Stimulated activated naive B cell treated with anti-CD40 and anti-IgM and Interleukin-4, amounts not matched to agents 10 μg/mL and 1 μg/mL and 100 μg/mL, for 72 hours (primary cell): ENCODE data around the gene ADARB1.

Experiments used
- ATAC-seq, 2 donors: fragments of 150-1000 bp; cut with Tn5 transposase; replicated peaks; 2 replicates each; pipeline ENCODE4 v1.10.0; 2021; ENCODE audit warnings: moderate library complexity in 1 of 2
- DNase-seq: peaks from one replicate; pipeline ENCODE4 v3.0.0; 2021
- H3K27ac Mint-ChIP-seq: one replicate; pipeline ENCODE4 v1.8.0; 2022; ENCODE audit warnings: mild to moderate bottlenecking, mixed read lengths
- H3K27me3 Mint-ChIP-seq, 2 donors: one replicate each; pipeline ENCODE4 v1.8.0; 2022; ENCODE audit warnings: mixed read lengths in 2 of 2
- H3K36me3 Mint-ChIP-seq, 2 donors: one replicate each; pipeline ENCODE4 v1.8.0; 2022; ENCODE audit warnings: mixed read lengths in 2 of 2, mild to moderate bottlenecking in 1 of 2
- H3K4me1 Mint-ChIP-seq, 2 donors: one replicate each; pipeline ENCODE4 v1.8.0; 2022; ENCODE audit warnings: mixed read lengths in 2 of 2, mild to moderate bottlenecking in 1 of 2
- H3K4me3 Mint-ChIP-seq, 2 donors: one replicate each; pipeline ENCODE4 v1.8.0; 2022; ENCODE audit warnings: mild to moderate bottlenecking in 2 of 2, mixed read lengths in 2 of 2, moderate library complexity in 1 of 2
- H3K9me3 Mint-ChIP-seq, 2 donors: one replicate each; pipeline ENCODE4 v1.8.0; 2022; ENCODE audit warnings: mixed read lengths in 2 of 2, mild to moderate bottlenecking in 1 of 2

Gene ADARB1

GRCh38 chr21:45045481-45045880, 28.9 kb upstream of the ADARB1 start:
- peaks cover 0 to 9% of the 10 kb centered on the region in 2 donors for H3K36me3 Mint-ChIP-seq
- DNase-seq (no peak), ATAC-seq (no peak)
- H3K27me3 Mint-ChIP-seq: peaks cover 19 to 22% of the 10 kb centered on the region in 2 donors
- H3K9me3 Mint-ChIP-seq: peaks cover 12 to 14% of the 10 kb centered on the region in 2 donors
- peaks cover 7 to 12% of the 10 kb centered on the region in 2 donors for H3K4me1 Mint-ChIP-seq
- no peak overlapping the region for H3K27ac Mint-ChIP-seq
- no peak overlapping the region for H3K4me3 Mint-ChIP-seq

- H3K27ac Mint-ChIP-seq: no peak overlapping the region
- peaks cover 21 to 22% of the 10 kb centered on the region in 2 donors for H3K27me3 Mint-ChIP-seq
- H3K9me3 Mint-ChIP-seq: peaks cover 12 to 14% of the 10 kb centered on the region in 2 donors
- no peak overlapping the region for H3K4me3 Mint-ChIP-seq
- no peak for DNase-seq
- H3K36me3 Mint-ChIP-seq: peaks cover 0 to 9% of the 10 kb centered on the region in 2 donors
- no peak for ATAC-seq
- H3K4me1 Mint-ChIP-seq: peaks cover 0 to 5% of the 10 kb centered on the region in 2 donors
These were observed 27.1 kb upstream of the ADARB1 start for GRCh38 chr21:45047257-45047656.

- peaks cover 12 to 14% of the 10 kb centered on the region in 2 donors for H3K9me3 Mint-ChIP-seq
- no peak overlapping the region for H3K27ac Mint-ChIP-seq
- peaks cover 0 to 9% of the 10 kb centered on the region in 2 donors for H3K36me3 Mint-ChIP-seq
- no peak for DNase-seq
- peaks cover 19 to 24% of the 10 kb centered on the region in 2 donors for H3K27me3 Mint-ChIP-seq
- no peak for ATAC-seq
- peaks cover 0 to 3% of the 10 kb centered on the region in 2 donors for H3K4me1 Mint-ChIP-seq
- H3K4me3 Mint-ChIP-seq: no peak overlapping the region
These were observed 26.2 kb upstream of the ADARB1 start for GRCh38 chr21:45048026-45048698.

GRCh38 chr21:45048968-45049367, 25.4 kb upstream of the ADARB1 start:
- ATAC-seq (no peak), DNase-seq (no peak)
- H3K27me3 Mint-ChIP-seq: peaks cover 22 to 29% of the 10 kb centered on the region in 2 donors
- no peak overlapping the region for H3K4me3 Mint-ChIP-seq
- H3K36me3 Mint-ChIP-seq: peaks cover 0 to 9% of the 10 kb centered on the region in 2 donors
- H3K4me1 Mint-ChIP-seq: peaks cover 0 to 3% of the 10 kb centered on the region in 2 donors
- peaks cover 12 to 14% of the 10 kb centered on the region in 2 donors for H3K9me3 Mint-ChIP-seq
- H3K27ac Mint-ChIP-seq: no peak overlapping the region

GRCh38 chr21:45049714-45050344, 24.6 kb upstream of the ADARB1 start:
- Mint-ChIP-seq H3K27ac (no peak overlapping the region), H3K4me1 (peaks cover 0 to 3% of the 10 kb centered on the region in 2 donors), H3K36me3 (peaks cover 0 to 9% of the 10 kb centered on the region in 2 donors), H3K27me3 (peaks cover 25 to 31% of the 10 kb centered on the region in 2 donors), H3K4me3 (no peak overlapping the region), H3K9me3 (peaks cover 12 to 14% of the 10 kb centered on the region in 2 donors)
- no peak for DNase-seq
- no peak for ATAC-seq

- peaks cover 0 to 3% of the 10 kb centered on the region in 2 donors for H3K4me1 Mint-ChIP-seq
- H3K27me3 Mint-ChIP-seq: peaks cover 25 to 34% of the 10 kb centered on the region in 2 donors
- peaks cover 0 to 9% of the 10 kb centered on the region in 2 donors for H3K36me3 Mint-ChIP-seq
- no peak overlapping the region for H3K27ac Mint-ChIP-seq
- DNase-seq: no peak
- no peak for ATAC-seq
- H3K9me3 Mint-ChIP-seq: peaks cover 12 to 14% of the 10 kb centered on the region in 2 donors
- H3K4me3 Mint-ChIP-seq: no peak overlapping the region
These were observed 24.0 kb upstream of the ADARB1 start for GRCh38 chr21:45050345-45050796.

- no peak for ATAC-seq
- Mint-ChIP-seq H3K9me3 (peaks cover 12 to 14% of the 10 kb centered on the region in 2 donors), H3K36me3 (peaks cover 0 to 9% of the 10 kb centered on the region in 2 donors), H3K27ac (peak overlapping the region; percentile 33), H3K27me3 (peaks cover 29 to 36% of the 10 kb centered on the region in 2 donors), H3K4me3 (no peak overlapping the region), H3K4me1 (peaks cover 0 to 3% of the 10 kb centered on the region in 2 donors)
- no peak for DNase-seq
These were observed 23.4 kb upstream of the ADARB1 start for GRCh38 chr21:45050797-45051489.

- Mint-ChIP-seq H3K4me3 (no peak overlapping the region), H3K27ac (peak overlapping the region; percentile 33), H3K4me1 (peaks cover 3 to 8% of the 10 kb centered on the region in 2 donors), H3K9me3 (peaks cover 8 to 13% of the 10 kb centered on the region in 2 donors), H3K36me3 (peaks cover 0 to 8% of the 10 kb centered on the region in 2 donors), H3K27me3 (peaks cover 37 to 44% of the 10 kb centered on the region in 2 donors)
- ATAC-seq: no peak
- no peak for DNase-seq
These were observed 22.6 kb upstream of the ADARB1 start for GRCh38 chr21:45051580-45052434.

GRCh38 chr21:45052960-45053359, 21.4 kb upstream of the ADARB1 start:
- peaks cover 7 to 13% of the 10 kb centered on the region in 2 donors for H3K4me1 Mint-ChIP-seq
- H3K36me3 Mint-ChIP-seq: no peaks in the 10 kb centered on the region
- DNase-seq (no peak), ATAC-seq (no peak)
- no peak overlapping the region for H3K4me3 Mint-ChIP-seq
- peaks cover 49 to 55% of the 10 kb centered on the region in 2 donors for H3K27me3 Mint-ChIP-seq
- peaks cover 0 to 1% of the 10 kb centered on the region in 2 donors for H3K9me3 Mint-ChIP-seq
- no peak overlapping the region for H3K27ac Mint-ChIP-seq

- Mint-ChIP-seq H3K4me1 (peaks cover 8 to 16% of the 10 kb centered on the region in 2 donors), H3K27ac (no peak overlapping the region), H3K9me3 (no peaks in the 10 kb centered on the region), H3K27me3 (peaks cover 53 to 57% of the 10 kb centered on the region in 2 donors), H3K36me3 (no peaks in the 10 kb centered on the region), H3K4me3 (no peak overlapping the region)
- no peak for ATAC-seq
- DNase-seq: no peak
These were observed 20.7 kb upstream of the ADARB1 start for GRCh38 chr21:45053561-45054226.

- H3K9me3 Mint-ChIP-seq: no peaks in the 10 kb centered on the region
- peaks cover 5 to 16% of the 10 kb centered on the region in 2 donors for H3K4me1 Mint-ChIP-seq
- no peak overlapping the region for H3K4me3 Mint-ChIP-seq
- H3K36me3 Mint-ChIP-seq: no peaks in the 10 kb centered on the region
- DNase-seq: no peak
- peaks cover 56 to 57% of the 10 kb centered on the region in 2 donors for H3K27me3 Mint-ChIP-seq
- no peak for ATAC-seq
- no peak overlapping the region for H3K27ac Mint-ChIP-seq
These were observed 20.0 kb upstream of the ADARB1 start for GRCh38 chr21:45054227-45054926.

GRCh38 chr21:45054927-45055612, 19.3 kb upstream of the ADARB1 start:
- Mint-ChIP-seq H3K27ac (no peak overlapping the region), H3K9me3 (no peaks in the 10 kb centered on the region), H3K27me3 (peaks cover 52 to 63% of the 10 kb centered on the region in 2 donors), H3K4me3 (no peak overlapping the region), H3K4me1 (peaks cover 5 to 16% of the 10 kb centered on the region in 2 donors), H3K36me3 (no peaks in the 10 kb centered on the region)
- ATAC-seq (no peak), DNase-seq (no peak)
